Measurements from ENCODE around the gene SMIM11. TPM values are rescaled to one million over a fixed set of nuclear protein-coding genes. Genes with fewer than 3 reads are reported as not detected.

SMIM11 gene
- total and polyA plus RNA-seq, 2 of the 4 experiments (the other 2 are of a cell fraction): 3.6 to 8.8 TPM

GRCh38 chr21:34360488-34361241, 14.6 kb upstream of the SMIM11 start:
- ATAC-seq (ENCODE audit: low read depth): no peak
- no peak overlapping the region for H4K91ac ChIP-seq (ENCODE audit: insufficient read depth, low read depth, low read length)
- H2AK9ac ChIP-seq (replicated peaks; ENCODE audit: low read depth, low read length, poor library complexity): no peak overlapping the region
- H3K18ac ChIP-seq (ENCODE audit: low read depth, low read length): no peak overlapping the region
- no peaks in the 10 kb centered on the region for H3K4me1 ChIP-seq (ENCODE audit: control insufficient read depth, insufficient read depth, low read length)
- no peak overlapping the region for H2BK5ac ChIP-seq (ENCODE audit: low read depth, low read length, poor library complexity, severe bottlenecking)
- no peak overlapping the region for H3K4me3 ChIP-seq (ENCODE audit: insufficient read depth, low read depth, low read length)
- no peak overlapping the region for H3K4me2 ChIP-seq (ENCODE audit: low read depth, low read length)
- no peak overlapping the region for H2BK120ac ChIP-seq (ENCODE audit: low read depth, low read length)
- DNase-seq: no peak
- WGBS, 2 experiments (ENCODE audit: extremely low coverage in 2 of 2, insufficient read length in 1 of 2): no CpG with 5 or more reads among the region's 12 CpGs
- H3K36me3 ChIP-seq (ENCODE audit: control insufficient read depth, insufficient read depth, low read length): no peaks in the 10 kb centered on the region
- dilution Hi-C loops (cut with HindIII; ENCODE audit: low sequenced_read_pairs, unreplicated experiment): no loop called here
- BruUV-seq (replicated peaks): no TSS peak
- POLR2A ChIA-PET (ENCODE audit: unreplicated experiment): no interaction called here
- H3K23ac ChIP-seq (ENCODE audit: low read depth, low read length): no peak overlapping the region
- H3K9me1 ChIP-seq (ENCODE audit: insufficient read depth, low read length): no peaks in the 10 kb centered on the region
- TF ChIP-seq RCOR1 (IDR thresholded peaks at IDR 0.05; ENCODE audit: insufficient replicate concordance, low read length): no peak
- TF ChIP-seq SMC3 (IDR thresholded peaks at IDR 0.05; ENCODE audit: low read depth, low read length): no peak
- TF ChIP-seq NFE2L2 (IDR thresholded peaks at IDR 0.05; ENCODE audit: low read depth, low read length): no peak
- TF ChIP-seq MXI1 (IDR thresholded peaks at IDR 0.05; ENCODE audit: borderline replicate concordance, low read depth, low read length): no peak
- no peak for TF ChIP-seq BHLHE40 (IDR thresholded peaks at IDR 0.05; ENCODE audit: low read depth, low read length)
- no peak for TF ChIP-seq CHD1 (IDR thresholded peaks at IDR 0.05; ENCODE audit: low read depth, low read length)
- no peak for TF ChIP-seq MAFK (IDR thresholded peaks at IDR 0.05; ENCODE audit: low read depth, low read length)
- TF ChIP-seq, protein P1, sequence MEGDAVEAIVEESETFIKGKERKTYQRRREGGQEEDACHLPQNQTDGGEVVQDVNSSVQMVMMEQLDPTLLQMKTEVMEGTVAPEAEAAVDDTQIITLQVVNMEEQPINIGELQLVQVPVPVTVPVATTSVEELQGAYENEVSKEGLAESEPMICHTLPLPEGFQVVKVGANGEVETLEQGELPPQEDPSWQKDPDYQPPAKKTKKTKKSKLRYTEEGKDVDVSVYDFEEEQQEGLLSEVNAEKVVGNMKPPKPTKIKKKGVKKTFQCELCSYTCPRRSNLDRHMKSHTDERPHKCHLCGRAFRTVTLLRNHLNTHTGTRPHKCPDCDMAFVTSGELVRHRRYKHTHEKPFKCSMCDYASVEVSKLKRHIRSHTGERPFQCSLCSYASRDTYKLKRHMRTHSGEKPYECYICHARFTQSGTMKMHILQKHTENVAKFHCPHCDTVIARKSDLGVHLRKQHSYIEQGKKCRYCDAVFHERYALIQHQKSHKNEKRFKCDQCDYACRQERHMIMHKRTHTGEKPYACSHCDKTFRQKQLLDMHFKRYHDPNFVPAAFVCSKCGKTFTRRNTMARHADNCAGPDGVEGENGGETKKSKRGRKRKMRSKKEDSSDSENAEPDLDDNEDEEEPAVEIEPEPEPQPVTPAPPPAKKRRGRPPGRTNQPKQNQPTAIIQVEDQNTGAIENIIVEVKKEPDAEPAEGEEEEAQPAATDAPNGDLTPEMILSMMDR (conservative IDR thresholded peaks at IDR 0.05; ENCODE audit: low read depth, low read length): no peak
- TF ChIP-seq CEBPB (IDR thresholded peaks at IDR 0.05; ENCODE audit: low read depth, low read length): no peak
- no peak for TF ChIP-seq RFX5 (IDR thresholded peaks at IDR 0.05; ENCODE audit: low read depth, low read length)
- TF ChIP-seq, protein P2, sequence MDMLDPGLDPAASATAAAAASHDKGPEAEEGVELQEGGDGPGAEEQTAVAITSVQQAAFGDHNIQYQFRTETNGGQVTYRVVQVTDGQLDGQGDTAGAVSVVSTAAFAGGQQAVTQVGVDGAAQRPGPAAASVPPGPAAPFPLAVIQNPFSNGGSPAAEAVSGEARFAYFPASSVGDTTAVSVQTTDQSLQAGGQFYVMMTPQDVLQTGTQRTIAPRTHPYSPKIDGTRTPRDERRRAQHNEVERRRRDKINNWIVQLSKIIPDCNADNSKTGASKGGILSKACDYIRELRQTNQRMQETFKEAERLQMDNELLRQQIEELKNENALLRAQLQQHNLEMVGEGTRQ (IDR thresholded peaks at IDR 0.05; ENCODE audit: low read depth, low read length): no peak
- no peak for TF ChIP-seq MAZ (IDR thresholded peaks at IDR 0.05; ENCODE audit: borderline replicate concordance, low read depth, low read length)
- no peak for TF ChIP-seq RAD21 (IDR thresholded peaks at IDR 0.05; ENCODE audit: low read length)
- no peak for TF ChIP-seq POLR2A (IDR thresholded peaks at IDR 0.05; ENCODE audit: low read depth, low read length)
- TF ChIP-seq, protein P3, sequence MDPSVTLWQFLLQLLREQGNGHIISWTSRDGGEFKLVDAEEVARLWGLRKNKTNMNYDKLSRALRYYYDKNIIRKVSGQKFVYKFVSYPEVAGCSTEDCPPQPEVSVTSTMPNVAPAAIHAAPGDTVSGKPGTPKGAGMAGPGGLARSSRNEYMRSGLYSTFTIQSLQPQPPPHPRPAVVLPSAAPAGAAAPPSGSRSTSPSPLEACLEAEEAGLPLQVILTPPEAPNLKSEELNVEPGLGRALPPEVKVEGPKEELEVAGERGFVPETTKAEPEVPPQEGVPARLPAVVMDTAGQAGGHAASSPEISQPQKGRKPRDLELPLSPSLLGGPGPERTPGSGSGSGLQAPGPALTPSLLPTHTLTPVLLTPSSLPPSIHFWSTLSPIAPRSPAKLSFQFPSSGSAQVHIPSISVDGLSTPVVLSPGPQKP (IDR thresholded peaks at IDR 0.05; ENCODE audit: borderline replicate concordance, low read depth, low read length): no peak
- no peak for TF ChIP-seq FOS (IDR thresholded peaks at IDR 0.05; ENCODE audit: low read depth, low read length)
- H3K14ac ChIP-seq (replicated peaks; ENCODE audit: low read depth, low read length): no peak overlapping the region
- H3K79me1 ChIP-seq (ENCODE audit: low read depth in 1 of 2, low read length in 2 of 2): no peaks in the 10 kb centered on the region
- no peak overlapping the region for H4K5ac ChIP-seq (ENCODE audit: low read depth, low read length)
- H3K27me3 ChIP-seq (ENCODE audit: control insufficient read depth, insufficient read depth, low read length): peaks cover 18% of the 10 kb centered on the region
- no peak overlapping the region for H3K56ac ChIP-seq (ENCODE audit: extremely low read depth, insufficient read depth, low read length)
- no peak overlapping the region for H2AFZ ChIP-seq (replicated peaks; ENCODE audit: low read length, poor library complexity)
- H3K9ac ChIP-seq (ENCODE audit: low read depth, low read length): no peak overlapping the region
- no peak overlapping the region for H4K8ac ChIP-seq (ENCODE audit: low read depth in 2 of 2, low read length in 2 of 2)
- in situ Hi-C loops (cut with MboI; ENCODE audit: low sequenced_read_pairs): no loop called here
- H2BK20ac ChIP-seq (ENCODE audit: low read depth, low read length): no peak overlapping the region
- H3K27ac ChIP-seq (ENCODE audit: insufficient read depth, low read length): no peak overlapping the region
- H4K20me1 ChIP-seq (ENCODE audit: insufficient read depth, low read length): no peaks in the 10 kb centered on the region
- intact Hi-C loops (cut with micrococcal nuclease): no loop called here
- H3K9me3 ChIP-seq (ENCODE audit: control insufficient read depth, insufficient read depth, low read length): peaks cover 4% of the 10 kb centered on the region
- no peak overlapping the region for H3K4ac ChIP-seq (ENCODE audit: low read depth, low read length)
- CTCF ChIA-PET: interaction anchor here (0.6 to 1.9 kb wide), 2 partner anchors 13 to 600 kb away, joined by 4 to 5 read pairs; no protein-coding TSS in a partner anchor
- H2BK15ac ChIP-seq (ENCODE audit: low read depth, low read length): no peak overlapping the region
- H2AK5ac ChIP-seq (ENCODE audit: low read depth, low read length): no peak overlapping the region

Data from IMR-90 (cell line).